Prostate gland (tissue), 2 donors: ENCODE measurements around the gene ACSM3. TPM values are rescaled to one million over a fixed set of nuclear protein-coding genes. Genes with fewer than 3 reads are reported as not detected.
"Not testable (repeated sequence)": the region's sequence is repeated elsewhere in the genome, so short reads cannot be mapped to it uniquely, and the experiment has no call there.

Experiments used
- DNase-seq: peaks from one replicate; pipeline ENCODE4 v3.0.0-alpha.2; 2019; ENCODE audit warnings: low spot score
- H3K27ac ChIP-seq, 2 donors: fragments of 200-600 bp; sonication (generic); 2 replicates each; pipeline ENCODE4 v1.5.1; 2017 to 2019
- H3K27me3 ChIP-seq: fragments of 200-600 bp; sonication (generic); replicated peaks from 2 replicates; pipeline ENCODE4 v1.5.1; 2019; ENCODE audit not compliant: insufficient read depth
- H3K36me3 ChIP-seq, 2 donors: fragments of 200-600 bp; sonication (generic); 1 replicate in 1 of 2; 2 replicates in 1 of 2; pipeline versions ENCODE4 v1.5.1 to v1.8.1; 2017 to 2019
- H3K4me1 ChIP-seq: fragments of 200-600 bp; sonication (generic); replicated peaks from 2 replicates; pipeline ENCODE4 v1.5.1; 2019
- H3K4me3 ChIP-seq, 2 donors: fragments of 200-600 bp; sonication (generic); 2 replicates each; pipeline ENCODE4 v1.5.1; 2017 to 2019
- H3K9me3 ChIP-seq: fragments of 200-600 bp; sonication (generic); 2 replicates; pipeline ENCODE4 v1.5.1; 2017
- CTCF ChIP-seq, 4 experiments: fragments of 200-600 bp in 2 of 4; fragments of 450-650 bp in 2 of 4; sonication (generic) in 2 of 4; IDR thresholded peaks; 1 replicate in 3 of 4; 2 replicates in 1 of 4; pipeline ENCODE4 v1.5.1; 2016 to 2019; ENCODE audit warnings: antibody characterized with exemption in 4 of 4, mild to moderate bottlenecking in 2 of 4, moderate library complexity in 2 of 4
- POLR2A ChIP-seq: fragments of 450-650 bp; IDR thresholded peaks from one replicate; pipeline ENCODE4 v1.6.1; 2016; ENCODE audit warnings: antibody characterized with exemption, mild to moderate bottlenecking
- POLR2AphosphoS5 ChIP-seq: sonication (generic); formaldehyde crosslinking; IDR thresholded peaks from one replicate; pipeline ENCODE4 v1.6.1; 2017; ENCODE audit warnings: antibody characterized with exemption
- WGBS: methylation state at CpG from one replicate; pipeline ENCODE4 v1.1.5; 2018; 5-methylcytosine and 5-hydroxymethylcytosine counted together
- intact Hi-C: fragments of 100-400 bp; cut with DNase I; formaldehyde crosslinking; loops from one replicate; pipeline ENCODE4 v1.14.2; 2022
- total RNA-seq, 2 donors: library from RNA; depleted of rRNA; stranded (reverse); fragments of >200 nt; gene quantifications; one replicate each; pipeline ENCODE4 v1.1.0, GENCODE V29; 2016

ACSM3 gene
- total RNA-seq, result 10 to 100 TPM; 65.9 to 99.6 TPM

GRCh38 chr16:20763461-20764232, at the start of gene ACSM3:
ACSM3 (plus strand) TSS chr16:20764014; CDS start chr16:20770035, 6,021 bp downstream.
- H3K4me1 ChIP-seq, result no peaks in the 10 kb centered on the region
- peak within 1 kb of the TSS; percentile 24 to 32 for H3K4me3 ChIP-seq
- TF ChIP-seq POLR2A, result no peak
- peak; percentile 84 for TF ChIP-seq POLR2AphosphoS5
- no peak for TF ChIP-seq CTCF (IDR thresholded peaks at IDR 0.05)
- H3K9me3 ChIP-seq, result no peaks in the 10 kb centered on the region
- peak; percentile 87 for DNase-seq
- intact Hi-C loops, result no loop called here
- WGBS, result 8% methylated on average over 10 of the region's 10 CpGs
- H3K27me3 ChIP-seq, result no peaks in the 10 kb centered on the region
- H3K36me3 ChIP-seq, result no peaks in the 10 kb centered on the region
- peak within 1 kb of the TSS; percentile 79 to 80 for H3K27ac ChIP-seq

GRCh38 chr16:20717718-20718117, 46.1 kb upstream of the ACSM3 start:
- H3K36me3 ChIP-seq, intact Hi-C loops, H3K4me3 ChIP-seq, H3K4me1 ChIP-seq, H3K27ac ChIP-seq, H3K9me3 ChIP-seq, H3K27me3 ChIP-seq, DNase-seq: not testable (repeated sequence)

- TF ChIP-seq POLR2AphosphoS5 (no peak), CTCF (IDR thresholded peaks at IDR 0.05) (no peak), POLR2A (no peak)
- H3K9me3 ChIP-seq, result no peaks in the 10 kb centered on the region
- H3K4me3 ChIP-seq, result no peak overlapping the region
- H3K27me3 ChIP-seq, result no peaks in the 10 kb centered on the region
- H3K36me3 ChIP-seq, result no peaks in the 10 kb centered on the region
- no peak overlapping the region for H3K27ac ChIP-seq
- no peak for DNase-seq
- 96% methylated on average over 4 of the region's 4 CpGs for WGBS
- H3K4me1 ChIP-seq, result no peaks in the 10 kb centered on the region
- intact Hi-C loops, result no loop called here
Measured at GRCh38 chr16:20720251-20720650, 43.6 kb upstream of the ACSM3 start.

GRCh38 chr16:20726661-20727060, 37.2 kb upstream of the ACSM3 start:
- intact Hi-C loops, result no loop called here
- Histone ChIP-seq H3K4me1 (no peaks in the 10 kb centered on the region), H3K9me3 (no peaks in the 10 kb centered on the region), H3K4me3 (no peak overlapping the region), H3K36me3 (no peaks in the 10 kb centered on the region), H3K27me3 (no peaks in the 10 kb centered on the region), H3K27ac (no peak overlapping the region)
- no peak for DNase-seq
- no peak for TF ChIP-seq POLR2A
- TF ChIP-seq POLR2AphosphoS5, result no peak
- no peak for TF ChIP-seq CTCF (IDR thresholded peaks at IDR 0.05)

GRCh38 chr16:20727181-20727580, 36.6 kb upstream of the ACSM3 start:
- DNase-seq, result no peak
- TF ChIP-seq CTCF (IDR thresholded peaks at IDR 0.05) (no peak), POLR2A (no peak), POLR2AphosphoS5 (no peak)
- intact Hi-C loops, result no loop called here
- WGBS, result 92% methylated on average over 3 of the region's 3 CpGs
- H3K36me3 ChIP-seq, result no peaks in the 10 kb centered on the region
- H3K9me3 ChIP-seq, result no peaks in the 10 kb centered on the region
- H3K4me1 ChIP-seq, result no peaks in the 10 kb centered on the region
- H3K4me3 ChIP-seq, result no peak overlapping the region
- no peak overlapping the region for H3K27ac ChIP-seq
- no peaks in the 10 kb centered on the region for H3K27me3 ChIP-seq
